Thyroid gland (tissue), 4 donors: Measurements from ENCODE around the gene ASPRV1. TPM values are rescaled to one million over a fixed set of nuclear protein-coding genes. Genes with fewer than 3 reads are reported as not detected.
"Not testable (repeated sequence)": the region's sequence is repeated elsewhere in the genome, so short reads cannot be mapped to it uniquely, and the experiment has no call there.

Experiments
- DNase-seq, 2 donors: peaks; one replicate each; pipeline ENCODE4 v3.0.0-alpha.2; 2019
- H3K27ac ChIP-seq, 3 donors: fragments of 200-600 bp; sonication (generic); 1 replicate in 2 of 3; 2 replicates in 1 of 3; pipeline ENCODE4 v1.5.1; 2016 to 2019; ENCODE audit warnings: mild to moderate bottlenecking in 1 of 3, moderate library complexity in 1 of 3
- H3K27me3 ChIP-seq: fragments of 200-600 bp; sonication (generic); one replicate; pipeline ENCODE4 v1.5.1; 2019
- H3K36me3 ChIP-seq, 2 donors: fragments of 200-600 bp; sonication (generic); one replicate each; pipeline ENCODE4 v1.5.1; 2016 to 2019
- H3K4me1 ChIP-seq, 2 donors: fragments of 200-600 bp; sonication (generic); one replicate each; pipeline ENCODE4 v1.5.1; 2017 to 2019
- H3K4me3 ChIP-seq, 3 donors: fragments of 200-600 bp; sonication (generic); replicated peaks in 1 of 3; 1 replicate in 2 of 3; 2 replicates in 1 of 3; pipeline ENCODE4 v1.5.1; 2016; ENCODE audit warnings: mild to moderate bottlenecking in 1 of 3
- H3K9me3 ChIP-seq: fragments of 200-600 bp; sonication (generic); one replicate; pipeline ENCODE4 v1.5.1; 2017
- CTCF ChIP-seq, 6 experiments: fragments of 200-600 bp in 3 of 6; fragments of 450-650 bp in 3 of 6; sonication (generic) in 3 of 6; IDR thresholded peaks; one replicate each; pipeline ENCODE4 v1.5.1; 2016 to 2019; ENCODE audit warnings: antibody characterized with exemption in 6 of 6, mild to moderate bottlenecking in 2 of 6, inconsistent platforms in 1 of 6, moderate library complexity in 1 of 6
- POLR2A ChIP-seq, 2 donors: fragments of 450-650 bp; IDR thresholded peaks; one replicate each; pipeline ENCODE4 v1.6.1; 2017; ENCODE audit warnings: antibody characterized with exemption in 2 of 2, mild to moderate bottlenecking in 2 of 2, moderate library complexity in 1 of 2
- WGBS, 2 donors: methylation state at CpG; one replicate each; pipeline ENCODE4 v1.1.5; 2017; 5-methylcytosine and 5-hydroxymethylcytosine counted together
- intact Hi-C: fragments of 100-400 bp; cut with DNase I; formaldehyde crosslinking; loops from one replicate; pipeline ENCODE4 v1.15.1; 2023
- total RNA-seq, 4 donors: library from RNA; depleted of rRNA; stranded (reverse); fragments of >200 nt; gene quantifications; one replicate each; pipeline ENCODE4 v1.2.3, GENCODE V29; 2016

The ASPRV1 gene
- total RNA-seq, 4 donors from 2014 or later: 0.89 to 2.0 (median 1.5) TPM

DNA sequence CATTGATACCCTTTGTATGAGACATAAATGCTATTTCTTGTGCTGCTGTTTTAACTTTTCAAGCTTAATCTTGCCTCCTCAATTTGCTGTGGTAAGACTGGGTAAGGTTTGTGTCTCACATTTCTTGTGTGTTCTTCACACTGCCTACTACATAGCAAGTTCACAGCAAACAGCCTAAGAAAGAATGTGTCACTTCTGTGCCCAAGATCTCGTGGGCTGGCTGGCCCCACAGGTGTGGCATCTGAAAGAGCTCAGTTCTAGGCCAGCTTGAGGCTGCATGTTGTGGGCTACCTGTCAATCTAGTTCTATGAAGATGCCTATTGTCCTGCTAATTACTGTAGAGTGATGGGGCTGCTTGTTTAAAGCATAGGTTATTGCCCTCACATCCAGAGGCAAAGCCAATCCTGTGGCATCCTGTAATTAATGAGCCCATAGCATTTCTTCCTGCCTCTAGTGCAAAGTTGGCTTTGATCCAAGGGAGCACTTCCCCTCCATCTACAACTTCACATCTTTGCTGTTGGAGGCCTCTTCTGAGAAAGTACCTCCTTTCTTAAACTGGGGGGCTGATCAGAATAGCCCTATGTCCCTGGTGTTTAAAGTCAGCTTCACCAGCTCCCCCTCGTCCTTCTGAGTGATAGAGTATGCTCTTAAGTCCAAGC is 40.9 kb upstream of the ASPRV1 start:
- no peak overlapping the region for H3K4me3 ChIP-seq
- no peaks in the 10 kb centered on the region for H3K36me3 ChIP-seq
- no peaks in the 10 kb centered on the region for H3K9me3 ChIP-seq
- H3K4me1 ChIP-seq: no peaks in the 10 kb centered on the region
- H3K27me3 ChIP-seq: no peaks in the 10 kb centered on the region
- no peak for DNase-seq
- intact Hi-C loops: no loop called here
- H3K27ac ChIP-seq: no peak overlapping the region
- TF ChIP-seq POLR2A (IDR thresholded peaks at IDR 0.05) (no peak), CTCF (IDR thresholded peaks at IDR 0.05) (no peak)
- 83 to 85% methylated on average over 2 of the region's 2 CpGs for WGBS, 2 donors

- H3K4me1 ChIP-seq, H3K36me3 ChIP-seq, DNase-seq, intact Hi-C loops, H3K27ac ChIP-seq, H3K4me3 ChIP-seq, H3K9me3 ChIP-seq, H3K27me3 ChIP-seq: not testable (repeated sequence)
- WGBS, 2 donors: 92 to 94% methylated on average over 6 of the region's 6 CpGs
Observed at GRCh38 chr2:70000529-70000928, 39.1 kb upstream of the ASPRV1 start.

- intact Hi-C loops: no loop called here
- Histone ChIP-seq H3K27ac (no peak overlapping the region), H3K4me1 (no peaks in the 10 kb centered on the region), H3K36me3 (no peaks in the 10 kb centered on the region), H3K4me3 (no peak overlapping the region), H3K27me3 (no peaks in the 10 kb centered on the region), H3K9me3 (no peaks in the 10 kb centered on the region)
- TF ChIP-seq POLR2A (IDR thresholded peaks at IDR 0.05) (no peak), CTCF (IDR thresholded peaks at IDR 0.05) (no peak)
- DNase-seq: no peak
- 92 to 94% methylated on average over 6 of the region's 6 CpGs for WGBS, 2 donors
Observed at GRCh38 chr2:69998761-69999160, 37.3 kb upstream of the ASPRV1 start.

GRCh38 chr2:69997015-69997830 is 35.8 kb upstream of the ASPRV1 start:
- Histone ChIP-seq H3K36me3 (no peaks in the 10 kb centered on the region), H3K4me3 (no peak overlapping the region), H3K27ac (no peak overlapping the region), H3K9me3 (no peaks in the 10 kb centered on the region), H3K27me3 (no peaks in the 10 kb centered on the region), H3K4me1 (no peaks in the 10 kb centered on the region)
- 84 to 89% methylated on average over 11 of the region's 11 CpGs for WGBS, 2 donors
- no peak for DNase-seq
- intact Hi-C loops: no loop called here
- TF ChIP-seq CTCF (IDR thresholded peaks at IDR 0.05) (no peak), POLR2A (IDR thresholded peaks at IDR 0.05) (no peak)

DNA sequence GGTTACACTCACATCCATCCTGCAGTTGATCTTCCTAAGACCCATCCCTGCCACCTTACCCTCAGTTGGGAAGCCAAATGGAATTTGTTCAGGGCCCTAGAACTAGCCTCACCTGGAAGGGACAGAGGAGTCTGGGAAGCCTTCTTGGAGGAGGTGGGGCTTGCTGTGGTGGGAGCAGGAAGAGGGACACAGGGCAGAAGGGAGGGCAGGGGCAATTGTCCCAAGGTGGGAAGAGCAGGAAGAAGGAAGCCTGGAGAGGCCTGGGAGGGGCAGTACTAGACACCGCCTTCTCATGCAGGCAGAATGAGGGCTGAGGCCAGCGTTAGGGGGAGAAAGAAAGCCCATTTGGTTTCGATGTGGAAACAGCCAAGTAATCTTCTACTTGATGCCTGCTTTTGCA is 34.1 kb upstream of the ASPRV1 start:
- no peaks in the 10 kb centered on the region for H3K27me3 ChIP-seq
- 95 to 96% methylated on average over 3 of the region's 3 CpGs for WGBS, 2 donors
- intact Hi-C loops: no loop called here
- TF ChIP-seq POLR2A (IDR thresholded peaks at IDR 0.05) (no peak), CTCF (IDR thresholded peaks at IDR 0.05) (no peak)
- H3K4me3 ChIP-seq: no peak overlapping the region
- no peak for DNase-seq
- no peaks in the 10 kb centered on the region for H3K4me1 ChIP-seq
- H3K9me3 ChIP-seq: no peaks in the 10 kb centered on the region
- H3K36me3 ChIP-seq: no peaks in the 10 kb centered on the region
- no peak overlapping the region for H3K27ac ChIP-seq
